IPS DF 4.7 (cell line): ENCODE data around the gene GNG13.
"Not testable (repeated sequence)": the region's sequence is repeated elsewhere in the genome, so short reads cannot be mapped to it uniquely, and the experiment has no call there.

Experiments
- DNase-seq: peaks from one replicate; pipeline ENCODE4 v3.0.0-alpha.2; 2013; ENCODE audit warnings: low spot score; ENCODE audit errors: extremely low read depth

GNG13 gene

DNA sequence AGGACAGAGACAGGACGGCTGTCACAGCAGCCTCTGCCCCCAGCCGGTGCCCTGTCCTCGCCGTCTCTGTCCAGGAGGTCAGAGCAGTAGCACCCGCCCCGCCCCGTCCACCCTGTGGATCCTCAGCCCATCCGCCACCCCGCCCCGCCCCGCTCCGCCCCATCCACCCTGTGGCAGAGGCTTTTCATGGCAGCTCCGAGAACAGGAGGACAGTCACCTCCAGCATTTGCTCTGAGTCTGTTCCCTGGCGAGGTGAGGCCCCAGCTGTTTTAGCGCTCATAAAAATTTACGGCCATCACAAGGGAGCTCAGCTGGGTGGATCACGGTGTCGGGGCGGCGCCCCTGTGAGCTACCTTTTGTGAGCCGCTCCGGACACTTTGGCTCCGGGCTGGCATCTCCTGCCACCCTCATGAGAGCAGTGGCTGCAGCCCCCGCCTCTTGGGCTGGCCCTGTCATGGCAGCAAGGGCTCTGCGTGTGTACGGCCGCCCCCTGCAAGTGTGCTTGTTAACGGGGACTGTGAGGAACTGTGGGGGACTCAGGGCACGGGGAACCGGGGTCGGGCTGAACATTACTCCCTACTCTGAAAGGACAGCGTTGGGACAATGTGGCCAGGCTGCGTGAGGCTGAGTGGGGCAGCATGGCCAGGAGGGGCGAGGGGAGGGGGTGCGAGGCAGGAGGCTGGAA lies 32.3 kb upstream of the GNG13 start:
- no peak for DNase-seq

DNA sequence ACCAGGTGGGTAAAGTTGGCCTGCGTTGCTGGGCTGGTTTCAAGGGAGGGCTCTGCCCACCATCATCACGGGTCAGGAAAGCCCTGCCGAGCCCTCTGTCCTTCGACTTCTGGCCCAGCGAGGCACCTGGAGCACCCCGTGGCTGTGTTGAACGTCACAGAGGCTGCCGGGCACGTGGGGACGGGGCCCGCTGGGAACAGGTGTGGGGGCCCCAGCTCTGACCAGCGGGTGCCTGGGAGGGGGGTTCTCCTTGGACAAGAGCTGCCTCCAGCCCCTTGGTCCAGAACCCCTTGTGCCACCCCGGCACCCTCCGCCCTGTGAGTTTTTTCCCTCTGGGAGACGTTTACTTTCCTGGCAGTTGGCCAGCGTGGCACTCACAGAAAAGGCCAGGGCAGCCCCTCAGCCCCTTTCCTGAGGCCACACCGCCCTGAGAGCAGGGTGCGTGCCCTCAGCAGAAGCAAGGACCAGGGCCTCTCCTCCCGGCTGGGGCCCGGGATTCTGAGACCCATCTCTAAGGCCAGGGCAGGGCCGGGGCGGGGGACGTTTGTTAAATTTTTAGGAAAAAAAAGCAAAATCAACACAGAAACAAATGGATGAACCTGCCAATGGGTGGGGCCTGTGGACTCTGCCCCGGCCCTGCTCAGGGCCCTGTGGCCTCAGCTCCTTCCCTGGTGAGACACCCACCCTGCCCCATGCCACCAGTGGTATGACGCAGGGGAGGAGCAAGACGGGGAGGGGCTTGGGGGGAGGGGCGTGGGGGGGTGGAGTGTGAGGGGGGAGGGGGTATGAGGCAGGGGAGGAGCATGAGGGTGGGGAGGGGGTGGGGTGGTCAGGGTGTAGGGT lies 31.3 kb upstream of the GNG13 start:
- no peak for DNase-seq

DNA sequence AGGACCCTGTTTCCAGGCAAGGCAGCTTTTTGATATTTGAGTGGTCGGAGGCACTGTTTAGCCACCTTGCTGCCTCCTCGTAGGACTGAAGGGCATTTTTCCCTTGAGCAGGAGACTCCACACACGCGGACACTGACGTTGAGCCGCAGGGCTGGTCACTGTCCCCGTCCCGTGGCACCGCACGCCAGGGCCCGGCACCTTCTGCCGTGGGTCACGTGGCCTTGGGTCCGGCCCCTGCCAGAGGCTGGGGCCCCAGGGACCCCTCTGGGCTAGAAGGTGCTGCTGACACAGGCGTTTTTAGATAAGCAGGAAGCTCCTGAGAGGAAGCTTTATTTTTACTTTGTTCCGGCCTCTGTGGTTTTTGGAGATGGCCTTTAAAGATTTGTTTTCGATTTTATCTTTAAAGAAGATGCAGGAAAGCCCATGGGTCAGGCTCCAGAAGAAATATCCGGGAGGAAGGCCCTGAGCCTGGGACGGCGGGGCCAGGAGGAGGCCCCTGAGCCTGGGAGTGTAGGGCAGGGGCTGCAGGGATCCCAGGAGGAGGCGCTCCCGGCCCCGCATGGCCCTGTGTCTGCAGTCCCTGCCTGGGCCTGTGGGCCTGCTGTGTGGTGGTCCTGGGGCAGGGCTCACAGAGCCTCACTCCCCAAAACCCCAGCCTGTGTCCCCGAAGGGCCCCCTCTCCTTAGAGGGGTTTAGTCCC lies 30.5 kb upstream of the GNG13 start:
- no peak for DNase-seq

DNA sequence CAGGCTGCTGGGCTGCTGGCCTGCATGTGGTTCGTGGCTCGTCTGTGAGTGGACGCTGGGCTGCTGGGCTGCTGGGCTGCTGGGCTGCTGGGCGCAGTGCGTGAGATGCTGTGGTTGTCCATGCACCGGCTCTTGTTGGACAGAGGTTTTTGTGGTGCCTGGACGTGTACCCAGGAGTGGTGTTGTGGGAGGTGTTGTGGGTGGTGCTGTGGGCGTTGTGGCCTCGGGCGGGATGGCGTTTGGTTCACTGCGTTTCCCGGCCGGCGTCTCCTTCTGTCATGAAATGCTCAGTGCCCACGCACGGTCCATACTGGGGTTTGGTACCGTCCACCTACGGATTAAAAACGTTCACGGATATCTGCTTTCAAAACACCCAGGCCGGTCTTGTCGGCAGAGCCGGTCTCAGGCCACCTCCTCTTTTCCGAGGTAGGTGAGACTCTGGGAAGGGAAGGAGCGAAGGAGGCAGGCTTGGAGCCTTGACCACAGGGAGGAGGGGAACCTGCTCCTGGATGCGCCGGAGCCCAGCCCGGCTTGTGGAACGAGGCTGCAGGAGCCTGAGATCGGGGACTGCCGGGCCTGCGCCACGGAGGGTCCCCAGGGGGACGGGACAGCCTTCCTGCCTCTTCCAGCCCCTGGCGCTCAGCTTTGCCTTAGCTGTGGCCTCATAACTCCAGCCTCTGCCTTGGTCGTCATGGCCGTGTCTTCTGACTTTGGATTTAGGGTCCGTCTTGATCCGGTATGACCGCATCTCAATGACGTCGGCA lies 29.8 kb upstream of the GNG13 start:
- no peak for DNase-seq

DNA sequence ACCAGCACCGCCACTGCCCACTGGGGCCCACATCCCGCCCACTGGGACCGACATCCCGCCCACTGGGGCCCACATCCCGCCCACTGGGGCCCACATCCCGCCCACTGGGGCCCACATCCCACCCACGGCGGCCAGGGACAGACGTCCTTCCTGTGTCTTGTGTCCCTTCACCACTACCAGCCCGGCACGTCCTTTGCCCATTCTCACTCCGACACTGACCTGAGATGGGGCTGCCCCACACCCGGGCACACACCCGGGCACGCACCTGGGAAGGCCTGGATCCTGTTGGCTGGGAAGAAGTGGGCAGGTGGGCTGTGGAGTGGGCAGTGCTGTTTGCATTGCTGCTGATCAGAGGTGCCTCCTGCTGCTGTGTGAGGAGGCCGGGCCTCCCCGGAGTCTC lies 28.4 kb upstream of the GNG13 start:
- DNase-seq: no peak

DNA sequence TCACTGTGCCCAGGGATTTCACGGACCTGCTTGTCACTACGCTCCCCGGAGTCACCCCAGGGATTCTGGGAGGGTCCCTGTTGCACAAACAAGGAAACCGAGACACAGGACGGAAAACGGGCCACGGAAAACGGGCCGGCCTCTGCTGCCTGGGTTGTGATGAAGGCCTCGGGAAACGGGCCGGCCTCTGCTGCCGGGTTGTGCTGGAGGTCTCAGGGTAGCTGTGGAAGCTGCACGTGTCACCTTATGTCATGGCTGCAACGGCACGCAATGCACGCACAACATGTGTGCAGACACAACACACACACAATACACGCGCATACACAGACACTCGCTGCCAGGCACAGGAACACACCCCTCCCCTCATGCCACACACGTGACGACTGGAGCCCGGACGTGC lies 27.0 kb upstream of the GNG13 start:
- no peak for DNase-seq

DNA sequence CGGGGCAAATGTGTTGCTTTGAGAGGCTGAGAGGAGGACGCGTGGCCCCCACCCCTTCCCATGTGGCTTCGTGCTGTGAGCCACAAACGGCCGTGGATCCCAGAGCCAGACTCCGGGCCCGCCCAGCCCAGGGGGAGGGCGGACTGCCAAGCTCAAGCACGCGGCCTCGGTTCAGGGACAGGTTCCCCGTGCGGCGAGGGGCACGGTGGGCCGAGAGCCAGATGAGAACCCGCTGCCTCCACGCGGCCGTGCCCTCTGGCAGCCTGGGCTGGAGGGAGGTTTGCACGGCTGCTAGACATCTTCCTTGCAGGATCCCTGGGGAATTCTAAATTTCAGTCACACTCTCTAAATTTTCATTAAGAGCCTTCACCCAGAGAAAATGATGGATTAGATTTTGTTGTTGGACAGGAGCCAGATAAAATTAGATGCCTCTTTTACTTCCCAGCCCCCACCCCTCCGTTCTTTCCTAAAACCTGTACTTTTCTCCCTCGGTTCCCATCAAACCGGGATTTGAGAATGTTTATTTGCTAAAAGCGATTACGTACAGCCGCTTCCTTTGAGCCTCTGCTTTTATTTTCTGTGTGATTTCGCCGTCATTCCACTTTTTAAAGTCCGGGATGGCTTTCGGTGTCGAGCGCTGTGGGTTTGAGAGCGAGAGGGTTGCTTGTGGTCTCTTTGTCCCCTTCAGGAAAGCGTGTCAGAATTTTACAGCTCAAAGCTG lies 25.0 kb upstream of the GNG13 start:
- DNase-seq: no peak

DNA sequence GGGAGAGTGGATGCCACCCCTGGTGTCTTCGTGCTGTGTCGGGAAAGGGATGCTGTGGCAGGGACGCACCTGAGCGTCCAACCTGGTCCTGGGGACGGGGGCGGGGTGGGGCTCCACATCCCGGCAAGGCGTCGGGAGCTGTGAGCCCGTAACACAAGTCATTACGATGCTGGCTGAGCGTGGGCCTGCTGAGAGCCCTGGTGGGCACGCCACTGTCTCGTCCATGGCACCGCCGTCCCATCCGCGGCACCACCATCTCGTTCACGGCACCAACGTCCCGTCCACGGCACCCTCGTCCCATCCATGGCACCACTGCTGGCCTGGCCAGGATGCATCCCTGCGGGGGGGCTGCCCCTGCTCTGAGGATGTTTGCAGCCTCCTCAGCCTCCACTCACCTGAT lies 24.1 kb upstream of the GNG13 start:
- DNase-seq: no peak

DNA sequence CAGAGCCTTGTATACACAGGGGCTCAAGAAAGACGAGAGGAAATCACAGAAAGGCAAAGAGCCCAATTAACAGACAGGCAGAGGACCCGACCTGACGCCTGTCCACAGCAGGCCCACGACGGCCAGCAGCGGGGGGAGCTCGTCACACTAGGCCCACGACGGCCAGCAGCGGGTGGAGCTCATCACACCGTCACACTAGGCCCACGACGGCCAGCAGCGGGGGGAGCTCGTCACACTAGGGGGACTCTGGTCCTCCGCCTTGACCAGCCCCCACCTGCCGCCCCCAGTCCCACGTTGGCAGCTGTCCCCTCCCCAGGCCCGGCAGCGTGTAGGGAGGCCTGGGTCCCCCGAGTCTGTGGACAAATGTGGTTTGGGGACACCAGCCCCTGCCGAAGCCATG lies 23.7 kb upstream of the GNG13 start:
- DNase-seq: no peak

DNA sequence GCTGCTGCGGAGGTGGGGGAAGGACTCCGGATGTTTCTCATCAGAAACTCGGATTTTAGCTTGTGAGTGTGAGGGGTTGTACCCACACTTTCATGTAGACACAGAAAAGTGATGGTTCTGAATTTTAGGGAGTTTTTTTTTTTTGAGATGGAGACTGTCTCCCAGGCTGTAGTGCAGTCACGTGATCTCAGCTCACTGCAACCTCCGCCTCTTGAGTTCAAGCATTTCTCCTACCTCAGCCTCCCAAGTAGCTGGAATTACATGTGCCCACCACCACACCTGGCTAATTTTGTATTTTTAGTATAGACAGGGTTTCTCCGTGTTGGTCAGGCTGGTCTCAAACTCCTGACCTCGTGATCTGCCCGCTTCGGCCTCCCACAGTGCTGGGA lies 22.4 kb upstream of the GNG13 start:
- no peak for DNase-seq

DNA sequence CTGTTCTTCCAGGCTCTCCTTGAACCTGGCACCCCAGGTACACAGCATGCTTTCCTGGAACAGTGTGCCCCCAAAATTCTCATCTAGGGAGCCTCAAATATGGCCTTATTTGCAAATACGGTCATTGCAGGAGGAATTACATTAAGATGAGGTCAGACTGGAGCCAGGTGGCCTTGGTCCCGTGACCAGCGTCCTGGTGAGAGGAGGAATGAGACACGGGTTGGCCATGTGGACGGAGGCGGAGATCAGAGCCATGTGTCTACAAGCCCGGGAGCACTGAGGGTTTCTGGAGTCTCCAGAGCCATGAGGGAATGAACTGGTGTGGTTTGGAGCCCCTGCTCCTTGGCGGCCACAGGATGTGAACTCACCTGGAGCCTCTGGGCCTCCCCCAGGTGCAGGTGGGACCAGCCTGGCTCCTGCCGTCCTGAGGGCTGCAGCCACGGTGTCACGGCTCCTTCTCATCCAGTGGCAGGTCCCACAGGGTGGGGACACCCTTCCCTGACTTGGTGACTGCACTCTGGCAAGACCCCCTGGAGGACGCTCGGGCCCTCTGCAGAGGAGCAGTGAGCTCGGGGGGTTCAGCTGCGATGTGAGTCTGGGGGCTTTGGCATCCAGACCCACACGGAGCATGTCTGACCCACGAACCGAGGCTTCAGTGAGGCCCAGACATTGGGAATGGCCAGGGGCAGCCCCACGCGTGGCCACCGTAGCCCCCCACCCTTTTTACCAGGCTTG lies 21.8 kb upstream of the GNG13 start:
- DNase-seq: no peak

DNA sequence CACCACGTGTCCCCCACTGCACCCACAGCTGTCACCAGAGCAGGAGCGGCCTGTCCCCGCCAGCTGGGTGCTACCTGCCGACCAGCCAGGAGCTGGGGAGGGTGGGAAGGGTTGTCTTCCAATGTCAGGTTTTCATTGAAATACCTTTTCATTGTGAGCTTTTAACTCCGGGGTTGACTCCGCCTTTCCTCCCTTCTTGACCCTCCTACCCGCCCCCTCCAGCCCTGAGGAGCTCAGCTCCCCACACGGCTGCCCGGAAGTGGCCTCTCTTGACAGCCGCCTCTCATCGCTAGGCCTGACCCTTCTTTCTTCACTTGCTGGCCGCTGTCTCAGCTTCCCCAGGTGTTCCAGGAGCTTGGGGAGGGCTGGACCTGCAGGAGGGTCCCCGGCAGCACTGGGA lies 21.2 kb upstream of the GNG13 start:
- no peak for DNase-seq

DNA sequence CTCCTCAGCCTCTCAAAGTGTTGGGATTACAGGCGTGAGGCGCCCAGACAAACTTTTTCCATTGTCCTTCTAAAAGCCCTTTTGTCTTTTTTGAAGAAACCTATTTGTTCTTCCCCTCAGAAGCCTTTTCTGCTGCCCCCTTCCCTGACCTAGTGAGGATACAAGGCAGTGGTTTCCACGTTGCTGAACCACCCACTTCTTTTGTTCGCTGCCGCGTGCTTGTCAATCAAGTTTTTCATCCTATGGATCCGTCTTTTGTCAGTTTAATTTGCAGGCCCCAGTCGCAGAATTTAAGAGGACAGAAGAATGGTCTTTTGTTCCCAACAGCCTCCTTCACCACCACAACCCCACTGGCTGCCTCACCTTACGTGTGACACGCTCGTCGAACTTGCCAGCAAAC lies 20.2 kb upstream of the GNG13 start:
- DNase-seq: no peak

DNA sequence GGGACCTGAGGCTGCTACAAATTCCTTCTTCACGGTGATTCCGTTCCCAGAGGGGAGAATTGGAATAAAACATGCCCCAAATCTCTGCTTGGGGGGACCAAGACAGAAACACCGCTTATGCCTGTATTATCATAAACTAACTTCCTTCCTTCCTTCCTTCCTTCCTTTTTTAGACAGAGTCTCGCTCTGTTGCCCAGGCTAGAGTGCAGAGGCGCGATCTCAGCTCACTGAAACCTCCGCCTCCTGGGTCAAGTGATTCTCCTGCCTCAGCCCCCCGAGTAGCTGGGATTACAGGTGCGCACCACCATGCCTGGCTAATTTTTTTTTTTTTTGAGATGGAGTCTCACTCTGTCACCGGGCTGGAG lies 19.5 kb upstream of the GNG13 start:
- DNase-seq: not testable (repeated sequence)

DNA sequence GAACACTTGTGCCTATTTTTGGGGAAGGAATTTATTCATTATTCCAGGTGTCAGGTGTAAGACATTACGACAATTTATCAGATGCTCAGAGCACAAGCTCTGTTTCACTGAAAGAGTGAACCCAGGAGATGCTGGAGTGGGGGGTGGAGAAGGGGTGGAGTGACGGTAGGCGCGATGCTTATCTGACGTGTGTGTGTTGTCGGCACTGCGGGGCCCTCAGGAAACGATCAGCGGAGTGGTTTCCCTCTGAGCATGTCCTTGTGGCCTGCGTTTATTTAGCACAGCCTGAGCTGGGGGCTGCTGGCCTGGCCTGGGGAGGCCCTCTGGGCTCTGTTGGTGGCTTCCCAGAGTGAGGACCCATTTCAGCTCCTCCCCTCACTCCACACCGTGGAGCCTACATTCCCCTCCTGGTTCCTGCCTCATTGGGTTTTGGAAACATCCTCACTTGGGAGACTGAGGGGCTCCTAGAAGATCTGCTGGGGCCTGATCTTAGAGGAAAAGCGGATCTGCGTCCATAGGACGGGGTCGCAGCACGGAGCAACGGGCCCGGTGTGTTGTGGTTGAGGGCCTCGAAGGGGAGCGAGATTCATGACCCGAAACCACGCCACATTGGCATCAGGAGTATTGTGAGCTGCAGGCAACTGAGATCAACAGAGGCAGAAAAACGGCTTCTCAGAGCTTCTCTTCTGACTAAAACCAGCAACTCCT lies 19.0 kb upstream of the GNG13 start:
- DNase-seq: no peak

DNA sequence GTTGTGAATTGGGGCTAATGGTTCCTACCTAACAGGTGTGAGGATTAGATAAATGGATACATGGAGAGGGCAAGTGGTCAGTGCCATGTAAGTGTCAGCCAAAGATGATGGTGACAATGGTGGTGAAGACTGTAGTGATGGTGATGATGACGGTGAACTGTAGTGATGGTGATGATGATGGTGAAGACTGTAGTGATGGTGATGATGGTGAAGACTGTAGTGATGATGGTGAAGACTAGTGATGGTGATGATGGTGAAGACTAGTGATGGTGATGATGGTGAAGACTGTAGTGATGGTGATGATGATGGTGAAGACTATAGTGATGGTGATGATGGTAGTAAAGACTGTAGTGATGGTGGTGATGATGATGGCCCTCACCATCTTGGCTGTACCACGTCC lies 18.1 kb upstream of the GNG13 start:
- DNase-seq: no peak

DNA sequence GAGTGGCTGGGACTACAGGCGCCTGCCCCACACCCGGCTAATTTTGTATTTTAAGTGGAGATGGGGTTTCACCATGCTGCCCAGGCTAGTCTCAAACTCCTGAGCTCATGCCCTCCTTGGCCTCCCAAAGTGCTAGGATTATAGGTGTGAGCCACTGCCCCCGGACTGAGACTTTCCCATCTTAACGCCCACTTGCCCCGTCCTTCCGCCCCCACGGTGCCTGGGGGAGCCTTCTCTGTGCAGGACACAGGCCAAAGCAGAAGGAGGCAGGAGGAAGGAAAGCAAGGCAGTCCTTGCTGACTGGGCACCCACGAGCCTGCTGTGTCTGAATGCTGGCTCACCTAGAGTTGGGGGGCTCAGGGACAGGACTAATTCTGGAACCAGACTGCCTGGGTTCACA lies 17.6 kb upstream of the GNG13 start:
- DNase-seq: no peak

DNA sequence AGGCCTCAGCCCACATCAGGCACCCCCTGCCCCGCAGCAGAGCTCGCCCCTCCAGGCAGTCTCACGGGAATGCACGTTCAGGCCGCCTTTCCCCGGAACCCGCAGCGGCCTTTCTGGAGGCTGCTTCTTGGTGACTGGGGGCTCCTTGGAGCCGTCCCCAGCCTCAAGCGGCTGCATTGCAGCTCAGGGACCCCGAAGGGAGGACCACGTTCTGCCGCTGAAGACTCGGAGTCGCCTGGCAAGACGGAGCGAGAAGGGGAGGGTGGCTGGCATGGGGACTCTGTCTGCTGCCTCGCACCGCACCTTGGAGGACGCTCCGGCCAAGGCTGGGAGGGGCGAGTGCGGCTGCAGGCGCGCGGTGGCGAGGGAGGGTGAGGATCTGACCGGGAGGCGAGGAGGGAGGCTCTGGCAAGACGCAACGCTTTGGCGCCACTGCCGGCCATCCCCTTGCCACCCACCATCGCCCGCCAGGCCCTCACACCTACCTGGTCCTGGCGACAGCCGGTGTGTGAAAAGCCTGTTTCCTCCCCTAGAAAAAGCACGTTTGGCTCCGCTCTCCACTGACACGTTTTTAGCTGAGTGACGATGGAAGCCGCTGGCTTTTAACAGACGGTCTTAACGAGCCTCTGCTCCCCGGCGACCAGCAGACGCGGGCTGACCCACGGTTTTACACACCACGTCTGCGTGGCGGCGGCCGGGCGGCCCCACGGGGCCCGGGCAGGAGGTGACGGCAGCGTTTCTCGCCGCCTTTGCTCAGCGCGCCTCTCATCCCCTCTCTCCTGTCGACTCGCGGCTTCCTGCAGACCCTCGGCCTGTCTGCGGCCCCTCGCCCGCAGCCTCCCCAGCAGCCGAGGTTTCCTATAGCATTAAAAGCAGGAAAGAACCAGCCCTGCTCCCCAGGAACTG lies 16.7 kb upstream of the GNG13 start:
- DNase-seq: no peak

DNA sequence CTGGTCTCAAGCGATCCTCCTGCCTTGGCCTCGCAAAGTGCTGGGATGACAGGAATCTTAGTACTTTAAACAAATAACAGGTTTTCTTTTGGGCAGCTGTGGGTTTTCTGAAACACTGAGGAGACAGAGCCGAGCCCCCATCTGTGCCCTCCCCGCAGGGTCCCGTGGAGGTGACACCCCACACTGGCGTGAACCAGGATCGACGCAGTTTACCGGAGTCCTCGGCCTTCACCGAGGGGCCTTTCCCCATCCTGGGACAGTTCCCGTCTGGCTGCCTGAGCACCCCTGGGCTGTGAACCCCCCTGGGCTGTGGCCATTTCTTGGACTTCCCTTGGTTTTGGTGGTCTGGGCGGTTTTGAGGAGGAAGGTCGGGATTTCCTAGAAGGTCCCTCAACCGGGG lies 15.3 kb upstream of the GNG13 start:
- no peak for DNase-seq
